GM21447 (cell line): ENCODE measurements around the gene LRRC31.
A peak's percentile ranks its signal among the peaks of the same experiment; 100 is the strongest.

Experiments used
- ATAC-seq: cut with Tn5 transposase; IDR thresholded peaks from one replicate; pipeline ENCODE4 v1.9.1; 2021; ENCODE audit not compliant: unreplicated experiment

The LRRC31 gene

GRCh38 chr3:169813757-169814517 is 55.8 kb downstream of the LRRC31 start:
- ATAC-seq, result peak; percentile 82

GRCh38 chr3:169813278-169813677 is 56.5 kb downstream of the LRRC31 start:
- ATAC-seq, result no peak

GRCh38 chr3:169812332-169813235 is 57.2 kb downstream of the LRRC31 start, which contains the start of the genes LRRC34 and LRRIQ4:
TSS of gene LRRC34 (minus strand) at chr3:169812904. CDS start at chr3:169812548, 356 bp downstream.
TSS of gene LRRIQ4 (plus strand) at chr3:169812870. CDS start at chr3:169821922, 9,052 bp downstream.
- peak; percentile 63 for ATAC-seq

GRCh38 chr3:169811631-169812331 is 58.0 kb downstream of the LRRC31 start:
- peak; percentile 7 for ATAC-seq

- ATAC-seq, result no peak
Observed at GRCh38 chr3:169809230-169809795, 60.4 kb downstream of the LRRC31 start.

GRCh38 chr3:169804681-169805080 is 65.1 kb downstream of the LRRC31 start:
- ATAC-seq, result no peak

- no peak for ATAC-seq
Observed at GRCh38 chr3:169792359-169792758, 77.4 kb downstream of the LRRC31 start.

GRCh38 chr3:169790687-169791429 is 78.9 kb downstream of the LRRC31 start:
- no peak for ATAC-seq

GRCh38 chr3:169790219-169790618 is 79.5 kb downstream of the LRRC31 start:
- no peak for ATAC-seq
